ENCODE measurements around the gene MAP3K20. TPM values are rescaled to one million over a fixed set of nuclear protein-coding genes. Genes with fewer than 3 reads are reported as not detected.

The MAP3K20 gene
- total and polyA plus RNA-seq, 2 of the 4 experiments (the other 2 are of a cell fraction), result 27.5 to 84.4 TPM

DNA sequence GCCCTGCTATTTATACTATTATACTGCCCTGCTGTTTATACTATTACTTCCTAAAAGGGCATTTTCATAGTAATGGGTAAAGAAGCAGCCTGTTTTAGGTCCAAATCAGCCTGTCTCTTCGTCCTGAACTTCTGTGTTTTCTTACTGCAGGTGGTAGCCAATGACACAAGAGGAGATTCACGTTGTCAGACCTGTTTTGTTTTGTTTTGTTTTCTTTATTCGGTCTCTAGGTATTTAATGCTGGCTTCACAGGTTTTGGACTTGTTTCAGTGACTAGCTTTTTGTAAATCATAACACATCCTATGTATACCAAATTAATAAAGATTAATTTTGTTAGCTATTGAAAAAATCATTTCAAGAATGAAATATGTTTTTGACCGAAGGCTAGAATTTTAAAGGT, 116.4 kb downstream of the MAP3K20 start:
- no peak overlapping the region for H4K5ac ChIP-seq (ENCODE audit: low read depth, low read length)
- POLR2A ChIA-PET (ENCODE audit: unreplicated experiment), result no interaction called here
- H2AK9ac ChIP-seq (replicated peaks; ENCODE audit: low read depth, low read length, poor library complexity), result no peak overlapping the region
- CTCF ChIA-PET, result no interaction called here
- WGBS, 2 experiments (ENCODE audit: extremely low coverage in 2 of 2, insufficient read length in 1 of 2), result no CpG with 5 or more reads among the region's 4 CpGs
- TF ChIP-seq POLR2A (IDR thresholded peaks at IDR 0.05; ENCODE audit: low read depth, low read length) (no peak), BHLHE40 (IDR thresholded peaks at IDR 0.05; ENCODE audit: low read depth, low read length) (no peak), SMC3 (IDR thresholded peaks at IDR 0.05; ENCODE audit: low read depth, low read length) (no peak), MXI1 (IDR thresholded peaks at IDR 0.05; ENCODE audit: borderline replicate concordance, low read depth, low read length) (no peak), CEBPB (IDR thresholded peaks at IDR 0.05; ENCODE audit: low read depth, low read length) (no peak), MAZ (IDR thresholded peaks at IDR 0.05; ENCODE audit: borderline replicate concordance, low read depth, low read length) (no peak), NFE2L2 (IDR thresholded peaks at IDR 0.05; ENCODE audit: low read depth, low read length) (no peak), FOS (IDR thresholded peaks at IDR 0.05; ENCODE audit: low read depth, low read length) (no peak), CHD1 (IDR thresholded peaks at IDR 0.05; ENCODE audit: low read depth, low read length) (no peak), RCOR1 (IDR thresholded peaks at IDR 0.05; ENCODE audit: insufficient replicate concordance, low read length) (no peak), RFX5 (IDR thresholded peaks at IDR 0.05; ENCODE audit: low read depth, low read length) (no peak), RAD21 (IDR thresholded peaks at IDR 0.05; ENCODE audit: low read length) (no peak), MAFK (IDR thresholded peaks at IDR 0.05; ENCODE audit: low read depth, low read length) (no peak)
- TF ChIP-seq, protein P1, sequence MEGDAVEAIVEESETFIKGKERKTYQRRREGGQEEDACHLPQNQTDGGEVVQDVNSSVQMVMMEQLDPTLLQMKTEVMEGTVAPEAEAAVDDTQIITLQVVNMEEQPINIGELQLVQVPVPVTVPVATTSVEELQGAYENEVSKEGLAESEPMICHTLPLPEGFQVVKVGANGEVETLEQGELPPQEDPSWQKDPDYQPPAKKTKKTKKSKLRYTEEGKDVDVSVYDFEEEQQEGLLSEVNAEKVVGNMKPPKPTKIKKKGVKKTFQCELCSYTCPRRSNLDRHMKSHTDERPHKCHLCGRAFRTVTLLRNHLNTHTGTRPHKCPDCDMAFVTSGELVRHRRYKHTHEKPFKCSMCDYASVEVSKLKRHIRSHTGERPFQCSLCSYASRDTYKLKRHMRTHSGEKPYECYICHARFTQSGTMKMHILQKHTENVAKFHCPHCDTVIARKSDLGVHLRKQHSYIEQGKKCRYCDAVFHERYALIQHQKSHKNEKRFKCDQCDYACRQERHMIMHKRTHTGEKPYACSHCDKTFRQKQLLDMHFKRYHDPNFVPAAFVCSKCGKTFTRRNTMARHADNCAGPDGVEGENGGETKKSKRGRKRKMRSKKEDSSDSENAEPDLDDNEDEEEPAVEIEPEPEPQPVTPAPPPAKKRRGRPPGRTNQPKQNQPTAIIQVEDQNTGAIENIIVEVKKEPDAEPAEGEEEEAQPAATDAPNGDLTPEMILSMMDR (conservative IDR thresholded peaks at IDR 0.05; ENCODE audit: low read depth, low read length), result no peak
- TF ChIP-seq, protein P2, sequence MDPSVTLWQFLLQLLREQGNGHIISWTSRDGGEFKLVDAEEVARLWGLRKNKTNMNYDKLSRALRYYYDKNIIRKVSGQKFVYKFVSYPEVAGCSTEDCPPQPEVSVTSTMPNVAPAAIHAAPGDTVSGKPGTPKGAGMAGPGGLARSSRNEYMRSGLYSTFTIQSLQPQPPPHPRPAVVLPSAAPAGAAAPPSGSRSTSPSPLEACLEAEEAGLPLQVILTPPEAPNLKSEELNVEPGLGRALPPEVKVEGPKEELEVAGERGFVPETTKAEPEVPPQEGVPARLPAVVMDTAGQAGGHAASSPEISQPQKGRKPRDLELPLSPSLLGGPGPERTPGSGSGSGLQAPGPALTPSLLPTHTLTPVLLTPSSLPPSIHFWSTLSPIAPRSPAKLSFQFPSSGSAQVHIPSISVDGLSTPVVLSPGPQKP (IDR thresholded peaks at IDR 0.05; ENCODE audit: borderline replicate concordance, low read depth, low read length), result no peak
- TF ChIP-seq, protein P3, sequence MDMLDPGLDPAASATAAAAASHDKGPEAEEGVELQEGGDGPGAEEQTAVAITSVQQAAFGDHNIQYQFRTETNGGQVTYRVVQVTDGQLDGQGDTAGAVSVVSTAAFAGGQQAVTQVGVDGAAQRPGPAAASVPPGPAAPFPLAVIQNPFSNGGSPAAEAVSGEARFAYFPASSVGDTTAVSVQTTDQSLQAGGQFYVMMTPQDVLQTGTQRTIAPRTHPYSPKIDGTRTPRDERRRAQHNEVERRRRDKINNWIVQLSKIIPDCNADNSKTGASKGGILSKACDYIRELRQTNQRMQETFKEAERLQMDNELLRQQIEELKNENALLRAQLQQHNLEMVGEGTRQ (IDR thresholded peaks at IDR 0.05; ENCODE audit: low read depth, low read length), result no peak
- no peak overlapping the region for H3K23ac ChIP-seq (ENCODE audit: low read depth, low read length)
- peaks cover 37 to 59% of the 10 kb centered on the region in 2 experiments for H3K79me1 ChIP-seq (ENCODE audit: low read depth in 1 of 2, low read length in 2 of 2)
- no peaks in the 10 kb centered on the region for H3K9me3 ChIP-seq (ENCODE audit: control insufficient read depth, insufficient read depth, low read length)
- in situ Hi-C loops (cut with MboI; ENCODE audit: low sequenced_read_pairs), result no loop called here
- H2BK120ac ChIP-seq (ENCODE audit: low read depth, low read length), result no peak overlapping the region
- no peak overlapping the region for H2AK5ac ChIP-seq (ENCODE audit: low read depth, low read length)
- ATAC-seq (ENCODE audit: low read depth) (no peak), DNase-seq (no peak)
- H2BK15ac ChIP-seq (ENCODE audit: low read depth, low read length), result no peak overlapping the region
- H3K14ac ChIP-seq (replicated peaks; ENCODE audit: low read depth, low read length), result no peak overlapping the region
- H3K56ac ChIP-seq (ENCODE audit: extremely low read depth, insufficient read depth, low read length), result no peak overlapping the region
- dilution Hi-C loops (cut with HindIII; ENCODE audit: low sequenced_read_pairs, unreplicated experiment), result no loop called here
- peaks cover 18% of the 10 kb centered on the region for H3K4me1 ChIP-seq (ENCODE audit: control insufficient read depth, insufficient read depth, low read length)
- intact Hi-C loops (cut with micrococcal nuclease), result no loop called here
- H2BK20ac ChIP-seq (ENCODE audit: low read depth, low read length), result peak overlapping the region; percentile 65; the same call in 1 of the 2 replicates
- no peak overlapping the region for H2BK5ac ChIP-seq (ENCODE audit: low read depth, low read length, poor library complexity, severe bottlenecking)
- no peak overlapping the region for H2AFZ ChIP-seq (replicated peaks; ENCODE audit: low read length, poor library complexity)
- no peaks in the 10 kb centered on the region for H3K27me3 ChIP-seq (ENCODE audit: control insufficient read depth, insufficient read depth, low read length)
- no peak overlapping the region; the same call in 1 of the 2 replicates for H3K27ac ChIP-seq (ENCODE audit: insufficient read depth, low read length)
- no peak overlapping the region for H4K8ac ChIP-seq (ENCODE audit: low read depth in 2 of 2, low read length in 2 of 2)
- peaks cover 13% of the 10 kb centered on the region for H3K9me1 ChIP-seq (ENCODE audit: insufficient read depth, low read length)
- H4K20me1 ChIP-seq (ENCODE audit: insufficient read depth, low read length), result no peaks in the 10 kb centered on the region; the same call in 1 of the 2 replicates
- BruUV-seq (replicated peaks), result no TSS peak
- no peak overlapping the region for H3K4me3 ChIP-seq (ENCODE audit: insufficient read depth, low read depth, low read length)
- peaks cover 11% of the 10 kb centered on the region for H3K36me3 ChIP-seq (ENCODE audit: control insufficient read depth, insufficient read depth, low read length)
- H3K4ac ChIP-seq (ENCODE audit: low read depth, low read length), result no peak overlapping the region
- no peak overlapping the region for H3K4me2 ChIP-seq (ENCODE audit: low read depth, low read length)
- H3K9ac ChIP-seq (ENCODE audit: low read depth, low read length), result no peak overlapping the region
- peak overlapping the region; percentile 61; the same call in 1 of the 2 replicates for H3K18ac ChIP-seq (ENCODE audit: low read depth, low read length)
- no peak overlapping the region for H4K91ac ChIP-seq (ENCODE audit: insufficient read depth, low read depth, low read length)
